Endothelial cell (in vitro differentiated cells): ENCODE data around the gene UBD. TPM values are rescaled to one million over a fixed set of nuclear protein-coding genes. Genes with fewer than 3 reads are reported as not detected.

Source experiments
- DNase-seq: peaks from one replicate; pipeline ENCODE4 v3.0.0; 2021; ENCODE audit warnings: low spot score
- H3K27ac Mint-ChIP-seq: one replicate; pipeline ENCODE4 v1.8.0; 2021; ENCODE audit warnings: mixed read lengths, inconsistent platforms; ENCODE audit not compliant: unreplicated experiment
- H3K27me3 Mint-ChIP-seq: one replicate; pipeline ENCODE4 v1.8.0; 2021; ENCODE audit warnings: mild to moderate bottlenecking, moderate library complexity, mixed read lengths, inconsistent platforms; ENCODE audit not compliant: unreplicated experiment
- H3K36me3 Mint-ChIP-seq: one replicate; pipeline ENCODE4 v1.8.0; 2021; ENCODE audit warnings: mild to moderate bottlenecking, low read depth, mixed read lengths, inconsistent platforms; ENCODE audit not compliant: unreplicated experiment
- H3K4me1 Mint-ChIP-seq: one replicate; pipeline ENCODE4 v1.8.0; 2021; ENCODE audit warnings: mild to moderate bottlenecking, mixed read lengths, inconsistent platforms; ENCODE audit not compliant: unreplicated experiment
- H3K4me3 Mint-ChIP-seq: one replicate; pipeline ENCODE4 v1.8.0; 2021; ENCODE audit warnings: mild to moderate bottlenecking, mixed read lengths, inconsistent platforms; ENCODE audit not compliant: unreplicated experiment
- H3K9me3 Mint-ChIP-seq: one replicate; pipeline ENCODE4 v1.8.0; 2021; ENCODE audit warnings: mixed read lengths, inconsistent platforms; ENCODE audit not compliant: unreplicated experiment
- total RNA-seq: library from RNA; stranded (reverse); fragmentation: NEBNext Ultra II Directional; extraction: Animal tissue kit (Norgen Biotek cat#: 25700); gene quantifications from one replicate; pipeline ENCODE4 v1.2.1, GENCODE V29; 2021; ENCODE audit not compliant: unreplicated experiment
- TF ChIP-seq, protein P1 (sequence below): fragments of 200-600 bp; sonication (generic); IDR thresholded peaks from one replicate; pipeline ENCODE4 v1.5.0; 2021; ENCODE audit warnings: antibody characterized with exemption; ENCODE audit not compliant: unreplicated experiment

UBD gene
- total RNA-seq, 1 donor from 2014 or later: not detected

- DNase-seq: no peak
- no peaks in the 10 kb centered on the region for H3K27me3 Mint-ChIP-seq
- H3K27ac Mint-ChIP-seq: peak overlapping the region; percentile 5
- peaks cover 18% of the 10 kb centered on the region for H3K4me1 Mint-ChIP-seq
- TF ChIP-seq, protein P1, sequence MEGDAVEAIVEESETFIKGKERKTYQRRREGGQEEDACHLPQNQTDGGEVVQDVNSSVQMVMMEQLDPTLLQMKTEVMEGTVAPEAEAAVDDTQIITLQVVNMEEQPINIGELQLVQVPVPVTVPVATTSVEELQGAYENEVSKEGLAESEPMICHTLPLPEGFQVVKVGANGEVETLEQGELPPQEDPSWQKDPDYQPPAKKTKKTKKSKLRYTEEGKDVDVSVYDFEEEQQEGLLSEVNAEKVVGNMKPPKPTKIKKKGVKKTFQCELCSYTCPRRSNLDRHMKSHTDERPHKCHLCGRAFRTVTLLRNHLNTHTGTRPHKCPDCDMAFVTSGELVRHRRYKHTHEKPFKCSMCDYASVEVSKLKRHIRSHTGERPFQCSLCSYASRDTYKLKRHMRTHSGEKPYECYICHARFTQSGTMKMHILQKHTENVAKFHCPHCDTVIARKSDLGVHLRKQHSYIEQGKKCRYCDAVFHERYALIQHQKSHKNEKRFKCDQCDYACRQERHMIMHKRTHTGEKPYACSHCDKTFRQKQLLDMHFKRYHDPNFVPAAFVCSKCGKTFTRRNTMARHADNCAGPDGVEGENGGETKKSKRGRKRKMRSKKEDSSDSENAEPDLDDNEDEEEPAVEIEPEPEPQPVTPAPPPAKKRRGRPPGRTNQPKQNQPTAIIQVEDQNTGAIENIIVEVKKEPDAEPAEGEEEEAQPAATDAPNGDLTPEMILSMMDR: no peak
- H3K9me3 Mint-ChIP-seq: no peaks in the 10 kb centered on the region
- no peak overlapping the region for H3K4me3 Mint-ChIP-seq
- H3K36me3 Mint-ChIP-seq: no peaks in the 10 kb centered on the region
Observed at GRCh38 chr6:29576056-29576455, 16.5 kb upstream of the UBD start.

- no peak overlapping the region for H3K27ac Mint-ChIP-seq
- H3K27me3 Mint-ChIP-seq: peaks cover 1% of the 10 kb centered on the region
- H3K36me3 Mint-ChIP-seq: no peaks in the 10 kb centered on the region
- TF ChIP-seq, protein P1: no peak
- DNase-seq: no peak
- H3K9me3 Mint-ChIP-seq: no peaks in the 10 kb centered on the region
- H3K4me3 Mint-ChIP-seq: no peak overlapping the region
- no peaks in the 10 kb centered on the region for H3K4me1 Mint-ChIP-seq
Observed at GRCh38 chr6:29567991-29568390, 8.5 kb upstream of the UBD start.

DNA sequence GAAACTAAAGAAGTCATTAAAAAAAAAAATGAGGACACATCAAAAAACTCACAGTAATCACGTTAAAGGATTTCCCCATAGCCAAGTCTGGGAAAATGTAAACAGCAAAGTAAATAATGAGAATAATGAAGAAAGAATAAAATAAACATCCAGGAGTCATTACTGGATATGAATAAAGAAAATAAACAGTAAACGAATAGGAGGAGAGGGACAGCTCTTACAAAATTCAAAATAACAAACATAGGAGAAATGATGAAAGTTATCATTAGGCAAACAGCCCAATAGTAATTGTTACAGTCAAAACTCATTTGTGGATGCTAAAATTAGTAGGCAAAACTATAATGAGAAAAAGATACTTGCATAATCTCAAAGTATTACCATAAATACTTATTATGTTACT is 8.0 kb upstream of the UBD start:
- Mint-ChIP-seq H3K4me1 (no peaks in the 10 kb centered on the region), H3K4me3 (no peak overlapping the region), H3K9me3 (no peaks in the 10 kb centered on the region), H3K27me3 (peaks cover 1% of the 10 kb centered on the region), H3K27ac (no peak overlapping the region), H3K36me3 (no peaks in the 10 kb centered on the region)
- no peak for DNase-seq
- TF ChIP-seq, protein P1: no peak

GRCh38 chr6:29566856-29567255 is 7.3 kb upstream of the UBD start:
- TF ChIP-seq, protein P1: no peak
- Mint-ChIP-seq H3K27me3 (peaks cover 1% of the 10 kb centered on the region), H3K4me1 (no peaks in the 10 kb centered on the region), H3K36me3 (no peaks in the 10 kb centered on the region), H3K9me3 (no peaks in the 10 kb centered on the region), H3K27ac (no peak overlapping the region), H3K4me3 (no peak overlapping the region)
- DNase-seq: no peak

DNA sequence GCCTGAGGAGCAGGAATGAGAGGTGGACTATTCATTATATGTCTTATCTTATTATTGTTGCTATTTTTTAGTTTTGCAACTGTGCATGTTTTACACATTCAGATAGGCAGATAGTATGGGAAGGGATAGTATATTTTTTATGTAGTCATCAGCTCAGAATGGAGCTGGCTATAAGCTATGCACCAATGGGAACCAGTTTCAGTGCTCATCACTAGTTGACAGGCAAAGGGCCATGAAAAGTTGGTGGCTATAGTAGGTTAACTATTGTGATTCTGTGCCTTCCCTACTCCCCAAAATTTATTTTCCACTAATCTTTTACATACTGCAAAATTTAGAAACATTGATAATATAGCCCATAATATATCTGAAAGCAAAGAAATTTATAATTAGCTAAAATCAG is 5.3 kb upstream of the UBD start:
- Mint-ChIP-seq H3K4me1 (peaks cover 2% of the 10 kb centered on the region), H3K9me3 (no peaks in the 10 kb centered on the region), H3K36me3 (no peaks in the 10 kb centered on the region), H3K27ac (no peak overlapping the region), H3K4me3 (no peak overlapping the region), H3K27me3 (no peaks in the 10 kb centered on the region)
- TF ChIP-seq, protein P1: no peak
- no peak for DNase-seq
